Central memory CD8-positive, alpha-beta T cell (primary cell): ENCODE measurements around the gene GARIN3.

Experiments
- ATAC-seq: fragments of 150-1000 bp; cut with Tn5 transposase; replicated peaks from 2 replicates; pipeline ENCODE4 v1.10.0; 2022; ENCODE audit warnings: mild to moderate bottlenecking, moderate FRiP score, moderate number of reproducible peaks; ENCODE audit not compliant: poor library complexity, severe bottlenecking; ENCODE audit errors: extremely low read depth
- DNase-seq, 2 donors: peaks; one replicate each; pipeline ENCODE4 v3.0.0; 2021; ENCODE audit warnings: low spot score in 2 of 2
- H3K27ac Mint-ChIP-seq: one replicate; pipeline ENCODE4 v1.8.0; 2022; ENCODE audit warnings: low read depth, mild to moderate bottlenecking, moderate library complexity, mixed read lengths
- H3K27me3 Mint-ChIP-seq: one replicate; pipeline ENCODE4 v1.8.0; 2022; ENCODE audit warnings: mixed read lengths
- H3K36me3 Mint-ChIP-seq: one replicate; pipeline ENCODE4 v1.8.0; 2022; ENCODE audit warnings: mild to moderate bottlenecking, moderate library complexity, mixed read lengths; ENCODE audit not compliant: insufficient read depth
- H3K4me1 Mint-ChIP-seq: one replicate; pipeline ENCODE4 v1.8.0; 2022; ENCODE audit warnings: mixed read lengths
- H3K4me3 Mint-ChIP-seq: one replicate; pipeline ENCODE4 v1.8.0; 2022; ENCODE audit warnings: mild to moderate bottlenecking, moderate library complexity, mixed read lengths
- H3K9me3 Mint-ChIP-seq: one replicate; pipeline ENCODE4 v1.8.0; 2022; ENCODE audit warnings: mixed read lengths

The GARIN3 gene

DNA sequence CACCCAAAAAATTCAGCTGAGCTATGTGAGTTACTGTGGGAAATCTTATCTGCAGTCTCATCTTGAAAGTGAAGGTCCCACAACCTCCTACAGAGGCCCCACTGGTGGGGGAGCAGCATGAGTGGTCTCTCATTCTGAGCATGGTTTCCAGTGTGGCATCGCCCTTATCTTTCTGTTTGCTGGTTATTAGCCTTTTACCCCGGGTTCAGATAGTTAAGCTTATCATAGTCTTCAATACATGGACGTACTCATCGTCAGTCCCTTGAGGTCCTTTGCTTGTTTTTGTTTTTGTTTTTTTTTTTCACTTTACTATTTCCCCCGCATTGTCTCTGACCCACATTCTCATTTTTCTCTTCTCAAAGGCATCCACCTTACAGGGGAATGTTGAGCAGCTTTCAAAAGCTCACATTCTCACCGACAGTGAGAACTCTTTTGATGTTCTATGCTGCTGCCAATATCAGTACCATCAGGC, 49.5 kb downstream of the GARIN3 start:
- ATAC-seq (no peak), DNase-seq (no peak)
- H3K9me3 Mint-ChIP-seq = peaks cover 5% of the 10 kb centered on the region
- H3K36me3 Mint-ChIP-seq = no peaks in the 10 kb centered on the region
- peaks cover 10% of the 10 kb centered on the region for H3K4me1 Mint-ChIP-seq
- no peak overlapping the region for H3K4me3 Mint-ChIP-seq
- no peak overlapping the region for H3K27ac Mint-ChIP-seq
- H3K27me3 Mint-ChIP-seq = no peaks in the 10 kb centered on the region

DNA sequence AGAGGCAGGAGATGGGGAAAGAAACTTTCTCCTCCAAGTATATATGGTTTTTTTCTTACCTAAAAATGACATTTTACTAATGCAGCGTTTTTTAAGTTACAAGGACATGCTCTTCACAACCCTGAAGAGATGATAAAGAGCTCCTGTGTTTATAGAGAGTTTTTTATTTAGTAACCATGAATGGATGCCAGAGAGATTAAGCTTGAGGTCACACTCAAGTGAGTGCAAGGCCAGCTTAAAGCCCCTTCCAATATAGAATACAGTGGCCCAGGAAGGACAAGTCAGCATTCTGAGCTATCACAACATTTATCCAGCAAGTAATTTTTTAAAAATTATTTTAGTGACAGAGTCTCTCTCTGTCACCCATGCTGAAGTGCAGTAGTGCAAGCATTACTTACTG, 50.6 kb downstream of the GARIN3 start:
- Mint-ChIP-seq H3K36me3 (no peaks in the 10 kb centered on the region), H3K27me3 (no peaks in the 10 kb centered on the region), H3K27ac (no peak overlapping the region), H3K9me3 (no peaks in the 10 kb centered on the region), H3K4me3 (no peak overlapping the region), H3K4me1 (peaks cover 10% of the 10 kb centered on the region)
- no peak for ATAC-seq
- no peak for DNase-seq

DNA sequence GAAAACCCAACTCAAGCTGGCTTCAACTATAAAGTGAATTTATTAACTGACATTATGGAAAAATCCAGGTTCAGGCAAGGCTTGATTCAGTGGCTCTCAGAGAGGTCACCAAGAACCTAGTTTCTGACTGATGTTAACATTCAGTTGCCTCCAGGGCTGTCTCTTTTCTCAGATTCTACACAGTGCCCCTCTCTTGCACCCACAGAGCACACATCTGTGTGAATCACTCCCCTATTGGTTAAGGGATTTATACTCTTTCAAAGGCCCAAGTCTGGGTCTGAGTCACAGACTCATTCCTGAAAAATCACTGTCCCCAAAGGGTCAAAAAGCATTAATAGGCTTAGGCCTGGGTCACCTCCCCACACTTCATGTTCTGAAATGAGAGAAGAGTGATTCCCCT, 51.1 kb downstream of the GARIN3 start:
- Mint-ChIP-seq H3K4me3 (no peak overlapping the region), H3K27ac (no peak overlapping the region), H3K27me3 (no peaks in the 10 kb centered on the region), H3K9me3 (no peaks in the 10 kb centered on the region), H3K36me3 (no peaks in the 10 kb centered on the region), H3K4me1 (peaks cover 10% of the 10 kb centered on the region)
- ATAC-seq (no peak), DNase-seq (no peak)

DNA sequence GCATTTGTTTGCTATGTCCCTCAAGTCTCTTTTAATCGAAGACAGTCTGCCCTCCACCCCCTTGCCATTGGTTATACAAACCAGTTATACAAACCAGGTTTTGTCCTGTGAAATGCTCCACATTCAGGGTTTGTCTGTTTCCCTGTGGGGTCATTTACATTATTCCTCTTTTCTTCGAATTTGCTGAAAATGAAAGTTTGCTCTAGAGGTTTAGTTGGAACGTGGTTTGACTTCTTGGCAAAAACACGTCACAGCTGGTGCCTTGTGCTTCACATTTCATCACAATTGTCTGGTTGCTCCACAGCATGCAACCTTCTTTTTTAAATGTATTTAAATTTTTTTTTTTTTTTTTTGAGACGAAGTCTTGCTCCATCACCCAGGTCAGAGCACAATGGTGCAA, 53.1 kb downstream of the GARIN3 start:
- Mint-ChIP-seq H3K27ac (no peak overlapping the region), H3K4me1 (peaks cover 27% of the 10 kb centered on the region), H3K4me3 (no peak overlapping the region), H3K36me3 (peaks cover 5% of the 10 kb centered on the region), H3K27me3 (no peaks in the 10 kb centered on the region), H3K9me3 (no peaks in the 10 kb centered on the region)
- DNase-seq (no peak), ATAC-seq (no peak)
